Epithelial cell of esophagus (primary cell): ENCODE measurements around the gene BBLN.

ENCODE experiments used
- DNase-seq: peaks from one replicate; pipeline ENCODE4 v3.0.0; 2010; ENCODE audit warnings: low read depth
- H3K4me3 ChIP-seq: 2 replicates; pipeline ENCODE4 v1.5.1; 2011; ENCODE audit warnings: mild to moderate bottlenecking, low read length, control low read depth
- TF ChIP-seq, protein P1 (sequence below): IDR thresholded peaks from 2 replicates; pipeline ENCODE4 v1.5.1; 2011; ENCODE audit warnings: low read depth, mild to moderate bottlenecking, low read length, control low read depth, inconsistent platforms; ENCODE audit not compliant: insufficient read depth; ENCODE audit errors: missing control alignments

BBLN gene

DNA sequence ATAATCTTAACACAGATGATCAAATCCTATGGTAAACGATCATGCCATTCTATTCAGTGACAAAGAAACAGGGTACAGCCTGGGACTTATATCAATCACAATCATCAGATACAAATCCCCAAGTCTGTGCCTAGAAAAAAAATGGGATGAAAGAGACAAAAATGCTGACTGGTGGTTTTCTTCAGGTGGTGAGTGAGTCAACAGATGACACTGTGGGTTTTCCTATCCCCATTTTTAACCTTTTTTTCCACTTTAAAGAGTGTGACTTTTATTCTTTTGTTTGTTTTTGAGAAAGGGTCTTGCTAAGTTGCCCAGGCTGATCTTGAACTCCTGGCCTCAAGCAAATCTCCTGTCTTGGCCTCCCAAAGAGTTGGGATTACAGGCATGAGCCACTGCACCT, 28.1 kb downstream of the BBLN start:
- no peak overlapping the region for H3K4me3 ChIP-seq
- TF ChIP-seq, protein P1, sequence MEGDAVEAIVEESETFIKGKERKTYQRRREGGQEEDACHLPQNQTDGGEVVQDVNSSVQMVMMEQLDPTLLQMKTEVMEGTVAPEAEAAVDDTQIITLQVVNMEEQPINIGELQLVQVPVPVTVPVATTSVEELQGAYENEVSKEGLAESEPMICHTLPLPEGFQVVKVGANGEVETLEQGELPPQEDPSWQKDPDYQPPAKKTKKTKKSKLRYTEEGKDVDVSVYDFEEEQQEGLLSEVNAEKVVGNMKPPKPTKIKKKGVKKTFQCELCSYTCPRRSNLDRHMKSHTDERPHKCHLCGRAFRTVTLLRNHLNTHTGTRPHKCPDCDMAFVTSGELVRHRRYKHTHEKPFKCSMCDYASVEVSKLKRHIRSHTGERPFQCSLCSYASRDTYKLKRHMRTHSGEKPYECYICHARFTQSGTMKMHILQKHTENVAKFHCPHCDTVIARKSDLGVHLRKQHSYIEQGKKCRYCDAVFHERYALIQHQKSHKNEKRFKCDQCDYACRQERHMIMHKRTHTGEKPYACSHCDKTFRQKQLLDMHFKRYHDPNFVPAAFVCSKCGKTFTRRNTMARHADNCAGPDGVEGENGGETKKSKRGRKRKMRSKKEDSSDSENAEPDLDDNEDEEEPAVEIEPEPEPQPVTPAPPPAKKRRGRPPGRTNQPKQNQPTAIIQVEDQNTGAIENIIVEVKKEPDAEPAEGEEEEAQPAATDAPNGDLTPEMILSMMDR: no peak
- no peak for DNase-seq

DNA sequence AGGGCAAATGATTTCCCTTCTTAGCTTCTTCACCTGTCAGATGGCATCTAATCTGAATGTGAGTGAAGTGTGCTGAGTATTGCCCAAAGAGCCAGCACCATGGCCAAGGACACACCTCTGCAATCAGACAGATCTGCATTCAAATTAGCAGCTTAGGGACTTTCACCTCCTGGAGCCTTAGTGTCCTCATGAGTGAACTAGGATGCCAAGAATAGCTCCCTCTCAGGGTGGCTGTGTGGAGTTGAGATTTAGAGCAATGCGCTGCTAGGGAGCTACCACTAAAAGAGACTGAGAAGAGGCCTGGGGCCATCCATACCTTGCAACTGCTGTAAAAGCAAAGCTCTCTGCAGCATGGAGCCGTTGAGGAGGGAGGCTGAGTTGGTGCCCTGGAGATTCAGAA, 29.9 kb downstream of the BBLN start:
- TF ChIP-seq, protein P1: no peak
- no peak overlapping the region for H3K4me3 ChIP-seq
- DNase-seq: no peak

DNA sequence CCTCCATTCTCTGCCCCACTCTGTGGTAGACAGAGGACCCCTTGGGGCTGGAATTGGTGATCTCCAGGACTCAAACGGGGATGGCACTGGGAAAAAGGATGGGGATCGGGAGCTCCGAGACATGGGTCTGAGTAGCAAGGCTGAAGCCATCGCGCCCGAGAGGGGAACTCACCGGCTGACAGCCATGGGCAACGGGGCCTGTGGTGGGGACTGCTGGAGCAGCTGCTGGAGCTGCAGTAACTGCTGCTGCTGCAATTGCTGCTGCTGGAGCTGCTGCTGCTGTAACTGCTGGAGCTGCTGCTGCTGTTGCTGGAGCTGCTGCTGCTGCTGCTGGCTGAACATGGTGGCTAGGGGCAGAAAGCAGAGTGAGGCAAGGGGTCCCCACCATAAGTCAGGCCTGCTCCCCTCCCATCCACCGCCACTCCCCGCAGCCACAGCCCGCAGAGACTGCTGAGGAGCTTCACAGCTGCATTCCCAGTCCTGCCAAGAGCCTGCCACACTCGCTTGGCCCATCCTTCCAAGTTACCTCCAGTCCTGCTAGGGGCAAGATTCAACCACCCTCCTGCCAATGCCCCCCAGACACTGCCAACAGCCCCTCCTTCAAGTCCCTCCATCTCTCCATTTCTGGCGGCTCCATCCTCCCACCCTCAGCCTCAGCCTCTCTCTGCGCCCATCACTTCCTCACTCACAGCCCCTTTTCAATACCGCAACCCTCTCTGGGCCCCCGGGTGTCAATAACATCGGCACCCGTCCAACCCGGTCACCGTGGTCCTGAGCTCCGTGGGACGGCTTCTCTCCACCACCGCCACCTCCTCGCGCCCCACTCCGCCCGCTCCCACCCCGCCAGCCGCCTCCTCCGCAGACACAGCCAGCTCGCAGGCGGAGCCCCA, 30.7 kb downstream of the BBLN start:
- H3K4me3 ChIP-seq: peak overlapping the region; percentile 77
- TF ChIP-seq, protein P1: no peak
- DNase-seq: no peak

DNA sequence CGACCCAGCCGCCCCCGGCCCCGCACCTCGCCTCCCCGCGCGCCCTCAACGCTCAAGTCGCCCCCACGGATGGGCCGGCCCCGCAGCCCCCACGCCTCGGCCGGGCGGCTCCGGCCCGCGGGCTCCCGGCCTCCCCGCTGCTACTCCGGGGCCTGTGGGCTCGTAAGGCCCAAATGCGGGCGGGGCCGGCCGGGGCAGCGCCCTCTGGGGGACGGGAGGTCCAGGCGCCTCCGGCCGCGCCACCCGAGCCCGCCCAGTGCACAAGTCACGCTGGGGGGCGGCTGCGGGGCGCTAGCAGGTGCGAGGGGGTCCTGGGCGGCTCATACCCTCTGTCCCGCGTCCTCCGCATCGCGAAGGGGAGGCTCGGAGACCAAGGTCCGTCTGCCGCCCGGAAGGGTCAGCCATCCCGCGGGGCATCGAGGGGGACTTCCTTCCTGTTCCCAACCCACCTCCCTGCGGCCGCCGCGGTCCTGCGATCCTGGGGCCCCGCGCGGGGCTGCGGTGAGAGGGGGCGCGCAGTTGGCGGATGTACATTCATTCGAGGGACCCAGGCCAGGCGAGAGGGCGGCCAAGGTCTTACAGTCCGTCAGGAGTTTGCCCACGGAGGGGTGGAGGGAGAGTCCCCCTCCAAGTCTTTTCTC, 31.5 kb downstream of the BBLN start, which contains the start of gene CIZ1:
Gene CIZ1, minus strand, starts transcription at position 167 of the 641 bp plus-strand sequence. CDS start 715 bp downstream, outside the sequence.
- peak within 1 kb of the TSS; percentile 77 for H3K4me3 ChIP-seq
- peak; percentile 81 for DNase-seq
- TF ChIP-seq, protein P1: peak; percentile 30

DNA sequence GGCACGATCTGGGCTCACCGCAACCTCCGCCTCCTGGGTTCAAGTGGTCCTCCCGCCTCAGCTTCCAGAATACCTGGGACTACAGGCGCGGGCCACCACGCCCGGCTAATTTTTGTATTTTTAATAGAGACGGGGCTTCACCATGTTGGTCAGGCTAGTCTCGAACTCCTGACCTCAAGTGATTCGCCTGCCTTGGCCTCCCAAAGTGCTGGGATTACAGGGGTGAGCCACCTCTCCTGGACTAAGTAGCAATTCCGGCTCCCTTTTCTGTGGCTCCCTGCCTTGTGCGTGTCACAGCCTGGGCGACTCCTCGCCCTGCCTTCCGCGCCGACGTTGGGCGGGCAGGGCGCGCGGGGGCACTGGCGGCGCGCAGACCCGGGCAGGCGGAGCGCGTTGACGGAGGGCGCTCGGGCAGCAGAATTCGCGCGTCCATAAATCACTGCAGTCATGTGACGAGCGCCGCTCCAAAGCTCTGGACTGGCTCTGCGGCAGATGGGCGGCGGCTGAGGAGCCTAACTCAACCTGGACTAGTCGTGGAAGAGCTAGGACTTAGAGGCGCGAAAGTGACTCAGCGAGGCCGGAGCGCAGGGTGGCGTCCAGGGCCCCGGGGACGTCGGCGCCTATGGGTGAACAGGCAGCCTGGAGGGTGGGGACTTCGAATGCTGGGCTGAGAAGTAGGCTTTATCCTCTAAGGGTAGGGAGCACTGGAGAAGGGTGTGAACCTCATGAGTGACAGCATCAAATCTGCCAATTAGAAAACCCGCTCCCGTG, 32.7 kb downstream of the BBLN start:
- TF ChIP-seq, protein P1: no peak
- H3K4me3 ChIP-seq: peak overlapping the region; percentile 77
- peak; percentile 91 for DNase-seq

DNA sequence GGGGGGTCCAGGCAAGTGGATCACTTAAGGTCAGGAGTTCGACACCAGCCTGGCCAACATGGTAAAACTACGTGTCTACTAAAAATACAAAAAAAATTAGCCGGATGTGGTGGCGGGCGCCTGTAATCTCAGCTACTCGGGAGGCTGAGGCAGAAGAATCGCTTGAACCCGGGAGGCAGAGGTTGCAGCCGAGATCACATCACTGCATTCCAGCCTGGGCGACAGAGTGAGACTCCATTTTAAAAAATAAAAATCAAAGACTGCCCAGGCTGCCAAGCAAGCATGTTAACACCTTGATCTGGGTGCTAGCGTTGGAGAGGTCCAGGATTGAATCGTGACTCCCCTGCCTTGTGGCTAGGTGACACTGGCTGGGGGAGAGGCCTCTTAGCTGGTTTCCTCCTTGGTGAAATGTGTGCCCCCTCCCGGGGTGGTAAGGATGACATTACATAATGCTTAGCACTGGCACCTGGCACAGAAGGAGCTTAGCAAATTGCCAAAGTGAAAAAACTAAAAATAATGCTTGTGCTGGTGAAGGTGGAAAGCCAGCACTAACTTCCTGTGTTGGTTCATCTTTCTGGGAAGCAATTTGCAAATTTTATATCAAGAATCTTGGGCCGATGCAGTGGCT, 33.5 kb downstream of the BBLN start:
- no peak overlapping the region for H3K4me3 ChIP-seq
- no peak for DNase-seq
- TF ChIP-seq, protein P1: no peak
